Midbrain (tissue), 1 donor: ENCODE data around the gene ZBTB8A.
"Not testable (repeated sequence)": the region's sequence is repeated elsewhere in the genome, so short reads cannot be mapped to it uniquely, and the experiment has no call there.

Experiments used
- DNase-seq: peaks from one replicate; lab custom pipeline; 2025; lab: John Stamatoyannopoulos, UW

The ZBTB8A gene

GRCh38 chr1:32619701-32620485 lies 80.7 kb downstream of the ZBTB8A start:
- no peak for DNase-seq

GRCh38 chr1:32622205-32622604 lies 83.0 kb downstream of the ZBTB8A start:
- DNase-seq, result no peak

GRCh38 chr1:32622806-32623681 lies 83.8 kb downstream of the ZBTB8A start:
- no peak for DNase-seq

- DNase-seq, result no peak
Measured at GRCh38 chr1:32623775-32624174, 84.5 kb downstream of the ZBTB8A start.

GRCh38 chr1:32626176-32626575 lies 86.9 kb downstream of the ZBTB8A start:
- no peak for DNase-seq

GRCh38 chr1:32627596-32628162 lies 88.5 kb downstream of the ZBTB8A start:
- no peak for DNase-seq

GRCh38 chr1:32630173-32630572 lies 90.9 kb downstream of the ZBTB8A start:
- DNase-seq, result not testable (repeated sequence)

- no peak for DNase-seq
Measured at GRCh38 chr1:32632829-32633228, 93.6 kb downstream of the ZBTB8A start.

- DNase-seq, result no peak
Measured at GRCh38 chr1:32635508-32636277, 96.5 kb downstream of the ZBTB8A start.

GRCh38 chr1:32636914-32637645 lies 97.9 kb downstream of the ZBTB8A start:
- DNase-seq, result no peak

- DNase-seq, result no peak
Measured at GRCh38 chr1:32639489-32640075, 100.4 kb downstream of the ZBTB8A start.

- DNase-seq, result not testable (repeated sequence)
Measured at GRCh38 chr1:32642292-32642827, 103.1 kb downstream of the ZBTB8A start.

- DNase-seq, result no peak
Measured at GRCh38 chr1:32644426-32644825, 105.2 kb downstream of the ZBTB8A start.

GRCh38 chr1:32647308-32648134 lies 108.3 kb downstream of the ZBTB8A start:
- DNase-seq, result no peak

- DNase-seq, result peak; percentile 94
Measured at GRCh38 chr1:32650248-32650751, 111.1 kb downstream of the ZBTB8A start, which contains the start of gene ZBTB8OS. Gene ZBTB8OS, minus strand, starts transcription at chr1:32650550. Its CDS starts 21 bp downstream, at chr1:32650529.

GRCh38 chr1:32650752-32651460 lies 111.7 kb downstream of the ZBTB8A start, which contains the start of gene RBBP4:
Gene RBBP4, plus strand, starts transcription at chr1:32651208. Its CDS starts 99 bp downstream, at chr1:32651307.
- DNase-seq, result peak; percentile 98

- DNase-seq, result no peak
Measured at GRCh38 chr1:32651461-32652073, 112.3 kb downstream of the ZBTB8A start.
